GM19240 (cell line): Measurements from ENCODE around the gene SLC4A1AP.
"Not testable (repeated sequence)": the region's sequence is repeated elsewhere in the genome, so short reads cannot be mapped to it uniquely, and the experiment has no call there.

ENCODE experiments used
- DNase-seq: peaks from one replicate; pipeline ENCODE4 v3.0.0; 2011; ENCODE audit warnings: low spot score; ENCODE audit not compliant: insufficient read length

SLC4A1AP gene

GRCh38 chr2:27663285-27664153, at the start of gene SLC4A1AP, which contains the start of gene SUPT7L:
TSS of gene SLC4A1AP (plus strand) at chr2:27663889. CDS start at chr2:27663915, 26 bp downstream.
TSS of gene SUPT7L (minus strand) at chr2:27663614. CDS start at chr2:27662192, 1,422 bp downstream.
- DNase-seq = peak; percentile 47

DNA sequence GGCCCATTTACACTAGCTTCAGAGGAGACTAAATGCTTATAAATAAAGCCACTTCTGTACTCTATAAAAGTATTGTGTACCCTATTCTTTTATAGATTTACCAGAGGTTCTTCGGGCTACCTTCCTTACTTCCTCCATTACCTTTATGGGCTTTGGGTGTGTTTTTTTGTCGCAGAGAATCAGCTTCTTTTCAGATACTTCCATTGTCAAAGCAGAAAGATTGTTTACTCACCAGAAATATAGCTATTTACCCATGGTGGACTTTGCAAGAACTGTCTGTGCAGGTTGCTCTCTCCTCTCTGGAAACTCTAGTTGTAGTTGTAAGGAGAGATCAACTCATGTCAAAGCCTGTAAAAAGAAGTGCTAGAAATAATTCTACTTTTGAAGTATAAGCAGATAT, 49.7 kb upstream of the SLC4A1AP start:
- DNase-seq = no peak

DNA sequence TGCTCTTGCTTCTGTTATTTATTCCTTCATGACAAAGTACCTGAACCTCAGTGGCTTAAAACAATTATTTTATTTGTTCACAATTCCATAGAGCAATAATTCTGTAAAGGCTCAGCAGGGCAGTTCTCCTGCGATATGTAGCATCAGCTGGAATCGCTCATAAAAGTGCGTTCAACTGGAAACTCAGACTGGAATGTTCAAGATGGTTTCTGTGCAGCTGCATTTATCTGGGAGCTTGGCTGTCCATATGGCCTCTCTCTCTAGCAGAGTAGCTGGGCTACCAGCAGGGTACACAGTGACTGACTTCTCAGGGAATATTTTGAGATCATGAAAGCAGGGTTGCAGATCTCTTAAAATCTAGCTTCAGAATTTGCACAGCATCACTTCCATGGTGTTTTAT, 48.4 kb upstream of the SLC4A1AP start:
- DNase-seq = no peak

- DNase-seq = no peak
Measured at GRCh38 chr2:27621524-27621923, 42.2 kb upstream of the SLC4A1AP start.

- no peak for DNase-seq
Measured at GRCh38 chr2:27622921-27623384, 40.7 kb upstream of the SLC4A1AP start.

DNA sequence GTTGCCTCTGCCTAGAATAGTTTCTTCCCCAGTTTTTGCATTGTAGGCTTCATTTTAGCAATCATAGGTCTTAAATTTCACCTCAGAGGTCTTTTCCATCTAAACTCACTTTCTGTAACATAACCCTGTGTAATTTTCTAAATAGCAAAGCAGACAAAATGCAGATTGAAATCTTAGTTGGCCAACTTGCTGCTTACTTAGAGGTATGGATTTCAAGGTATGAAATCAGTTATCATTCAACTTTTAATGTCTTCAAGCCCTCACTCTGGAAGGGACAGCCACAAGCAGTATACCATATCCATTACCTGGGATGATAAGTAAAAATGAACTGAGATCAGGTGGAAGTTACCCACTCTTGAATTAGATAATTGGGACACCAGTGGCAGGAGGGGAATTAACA, 38.7 kb upstream of the SLC4A1AP start:
- no peak for DNase-seq

DNA sequence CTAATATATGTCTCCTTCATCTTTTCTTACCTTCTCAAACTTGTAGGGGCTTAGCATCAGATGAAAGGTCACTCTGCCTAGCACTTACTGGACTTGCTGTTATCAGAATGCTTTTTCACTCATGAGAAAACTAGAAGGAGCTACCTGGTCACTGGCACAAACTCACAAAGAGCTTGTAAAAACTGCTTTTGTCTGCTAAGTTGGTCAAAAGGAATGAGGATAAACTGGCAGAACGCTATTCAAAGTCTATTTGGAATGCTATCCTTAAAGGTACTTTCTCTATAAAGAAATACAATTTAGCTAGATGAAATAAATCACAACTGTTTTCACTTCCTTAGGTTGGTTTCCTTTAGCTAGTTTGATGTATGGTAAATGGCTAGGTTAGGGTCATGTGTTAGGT, 37.4 kb upstream of the SLC4A1AP start:
- DNase-seq = not testable (repeated sequence)

DNA sequence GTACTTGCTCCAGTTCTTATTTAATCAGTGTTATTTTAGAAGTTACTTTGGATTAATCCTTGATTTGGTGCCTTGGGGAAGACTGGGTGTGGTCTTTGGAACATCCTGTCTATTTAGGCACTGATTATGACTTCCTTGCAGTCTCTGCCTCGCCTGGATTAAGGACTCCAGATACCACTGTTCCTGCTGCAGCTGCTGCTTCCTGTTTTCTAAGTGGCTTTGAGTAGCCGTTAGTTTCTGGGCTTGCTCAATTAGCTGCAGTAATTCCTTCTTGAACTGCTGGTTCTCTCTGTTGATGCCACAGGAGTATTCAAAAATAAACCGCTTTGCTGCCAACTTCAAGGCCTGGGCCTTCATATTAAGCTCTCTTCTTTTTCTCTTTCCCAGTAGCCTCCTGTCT, 36.8 kb upstream of the SLC4A1AP start:
- DNase-seq = not testable (repeated sequence)

- DNase-seq = no peak
Measured at GRCh38 chr2:27627963-27628766, 35.5 kb upstream of the SLC4A1AP start.

DNA sequence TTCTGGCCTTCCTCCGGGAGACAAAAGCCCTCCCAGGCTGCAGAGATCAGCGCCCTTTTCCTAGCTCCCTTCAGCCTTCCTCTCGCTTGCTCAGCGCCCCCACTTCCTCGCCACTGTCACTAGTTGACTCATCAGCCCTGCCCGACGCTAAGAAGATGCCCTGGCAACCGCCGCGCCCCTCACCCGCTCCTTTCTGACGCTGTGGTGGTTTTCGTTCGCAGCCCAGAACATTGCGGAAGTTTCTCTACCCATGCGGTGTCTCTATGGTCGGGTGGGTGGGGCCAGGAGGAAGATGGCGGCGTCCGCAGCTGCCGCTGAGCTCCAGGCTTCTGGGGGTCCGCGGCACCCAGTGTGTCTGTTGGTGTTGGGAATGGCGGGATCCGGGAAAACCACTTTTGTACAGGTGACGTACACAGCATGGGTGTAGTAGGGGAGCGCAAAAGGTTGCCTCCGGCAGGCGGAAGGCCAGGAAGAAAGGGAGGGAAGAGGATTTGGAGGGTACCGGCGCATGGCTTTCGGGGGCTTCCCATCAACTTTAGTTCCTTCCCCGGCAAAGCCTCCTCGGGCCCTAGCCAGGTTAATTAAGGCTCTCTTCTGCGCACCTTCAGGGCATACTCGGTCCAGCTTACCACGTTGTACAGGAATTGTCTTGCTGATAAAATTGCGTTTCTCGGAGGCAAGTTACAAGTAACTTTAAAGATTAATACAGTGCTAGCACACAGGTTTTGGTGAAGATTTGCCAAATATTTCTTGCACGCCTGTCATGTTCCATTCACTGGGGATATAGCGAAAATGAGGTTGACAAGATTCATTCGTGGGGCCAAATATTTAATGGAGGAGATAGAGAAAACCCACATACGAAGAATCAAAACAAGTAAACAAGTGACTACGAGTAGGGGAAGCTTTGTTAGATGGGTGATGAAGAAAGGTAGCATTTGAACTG, 34.7 kb upstream of the SLC4A1AP start, which contains the start of the genes CCDC121 and GPN1:
Gene CCDC121 (minus strand): TSS at position 246 of the 943 bp plus-strand sequence. CDS start 1,213 bp downstream, outside the sequence.
Gene GPN1 (plus strand): TSS at position 284 of the 943 bp plus-strand sequence. CDS start 9 bp downstream, at position 293.
- DNase-seq = peak; percentile 80

DNA sequence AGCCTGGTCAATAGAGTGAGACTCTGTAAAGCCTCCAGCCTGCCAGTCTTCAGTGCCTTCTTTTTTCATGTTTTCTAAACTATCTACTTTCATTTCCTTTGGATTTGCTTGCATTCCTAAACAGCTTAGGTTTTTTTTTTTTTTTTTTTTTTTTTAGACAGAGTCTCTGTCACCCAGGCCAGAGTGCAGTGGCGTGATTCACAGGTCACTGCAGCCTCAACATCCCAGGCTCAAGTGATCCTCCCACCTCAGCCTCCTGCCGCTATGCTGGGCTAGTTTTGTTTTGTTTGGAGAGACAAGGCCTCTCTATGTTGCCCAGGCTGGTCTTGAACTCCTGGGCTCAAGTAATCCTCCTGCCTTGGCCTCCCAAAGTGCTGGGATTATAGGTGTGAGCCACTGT, 33.4 kb upstream of the SLC4A1AP start:
- not testable (repeated sequence) for DNase-seq

GRCh38 chr2:27634291-27634690, 29.4 kb upstream of the SLC4A1AP start:
- DNase-seq = no peak

- DNase-seq = no peak
Measured at GRCh38 chr2:27636766-27637165, 26.9 kb upstream of the SLC4A1AP start.

DNA sequence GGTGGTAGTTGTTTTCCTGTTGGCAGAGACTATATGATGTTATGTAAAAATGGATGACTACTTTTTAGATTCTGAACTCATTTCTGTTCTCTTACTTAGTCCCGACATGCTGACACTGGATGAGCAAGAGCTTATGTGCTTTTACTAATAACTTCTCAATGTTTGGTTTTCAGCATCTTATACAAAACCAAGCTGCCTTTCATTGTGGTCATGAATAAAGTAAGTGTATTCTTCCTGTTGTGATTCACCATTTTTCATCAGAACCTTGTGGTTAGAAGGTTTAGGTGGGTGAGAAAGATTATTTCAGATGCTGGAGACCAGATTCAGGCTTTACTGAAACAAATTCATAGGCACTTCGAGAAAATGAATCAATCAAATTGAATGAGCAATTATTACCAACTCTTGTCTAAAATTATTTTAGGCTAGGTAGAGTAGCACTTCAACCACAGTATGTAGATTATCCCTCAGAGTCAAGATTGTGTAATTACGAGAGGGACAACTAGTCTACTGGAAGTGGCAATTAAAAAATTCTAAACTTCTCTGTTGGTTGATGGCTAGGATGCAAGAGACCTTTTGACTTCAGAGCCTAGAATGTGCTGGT, 25.6 kb upstream of the SLC4A1AP start:
- DNase-seq = no peak

DNA sequence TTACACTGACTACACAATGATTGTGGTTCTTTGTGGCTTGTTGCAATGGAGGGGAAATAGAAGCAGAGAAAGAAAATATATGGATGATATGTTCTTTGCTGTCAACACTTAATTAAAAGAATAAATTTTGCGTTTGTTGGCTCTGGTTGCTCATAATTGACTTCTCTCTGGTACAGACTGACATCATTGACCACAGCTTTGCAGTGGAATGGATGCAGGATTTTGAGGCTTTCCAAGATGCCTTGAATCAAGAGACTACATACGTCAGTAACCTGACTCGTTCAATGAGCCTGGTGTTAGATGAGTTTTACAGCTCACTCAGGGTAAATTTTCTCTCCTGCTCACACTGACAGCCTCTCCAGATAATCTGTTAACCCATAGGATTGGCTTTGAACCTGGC, 25.0 kb upstream of the SLC4A1AP start:
- DNase-seq = no peak

GRCh38 chr2:27640722-27641245, 22.9 kb upstream of the SLC4A1AP start:
- DNase-seq = no peak

DNA sequence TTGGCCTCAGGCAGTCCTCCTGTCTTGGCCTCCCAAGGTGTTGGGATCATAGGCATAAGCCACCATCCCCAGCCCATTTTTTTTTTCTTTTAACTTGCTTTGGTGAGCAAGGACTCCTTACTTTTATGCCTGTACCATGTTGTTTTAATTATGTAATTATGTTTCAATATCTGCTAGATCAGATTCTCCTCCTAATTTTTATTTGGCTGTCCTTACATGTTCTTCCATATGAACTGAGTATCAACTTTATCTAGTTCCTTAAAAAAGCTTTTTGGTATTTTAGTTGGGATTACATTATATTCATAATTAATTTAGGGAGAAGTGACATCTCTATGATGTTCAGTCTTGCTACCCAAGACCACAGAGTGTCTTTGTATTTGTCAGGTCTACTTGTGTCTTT, 18.5 kb upstream of the SLC4A1AP start:
- no peak for DNase-seq

- DNase-seq = no peak
Measured at GRCh38 chr2:27647289-27647688, 16.4 kb upstream of the SLC4A1AP start.

- DNase-seq = no peak
Measured at GRCh38 chr2:27647737-27648136, 16.0 kb upstream of the SLC4A1AP start.

- no peak for DNase-seq
Measured at GRCh38 chr2:27651056-27651455, 12.6 kb upstream of the SLC4A1AP start.
